K562 (cell line): Measurements from ENCODE around the gene FBXW2. TPM values are rescaled to one million over a fixed set of nuclear protein-coding genes. Genes with fewer than 3 reads are reported as not detected.

Experiments used
- CBX3 ChIP-seq, 2 experiments: IDR thresholded peaks; 1 replicate in 1 of 2; 2 replicates in 1 of 2; pipeline ENCODE4 v1.6.1; 2012; ENCODE audit warnings: inconsistent platforms in 2 of 2, low read length in 2 of 2, borderline replicate concordance in 1 of 2, control low read depth in 1 of 2
- DACH1 ChIP-seq: fragments of 450-650 bp; IDR thresholded peaks from 2 replicates; pipeline ENCODE4 v1.6.1; 2018; ENCODE audit not compliant: partially characterized antibody
- HDAC8 ChIP-seq: fragments of 450-650 bp; IDR thresholded peaks from 2 replicates; pipeline ENCODE4 v1.6.1; 2016; ENCODE audit warnings: mild to moderate bottlenecking, missing genetic modification characterization, moderate library complexity, missing compliant biosample characterization
- KDM2B ChIP-seq: fragments of 250-450 bp; sonication (Bioruptor Pico); IDR thresholded peaks from 2 replicates; pipeline ENCODE4 v1.8.0; 2021; ENCODE audit warnings: mild to moderate bottlenecking, moderate library complexity
- MAFG ChIP-seq: fragments of 450-650 bp; conservative IDR thresholded peaks from 2 replicates; pipeline ENCODE4 v1.6.1; 2016; ENCODE audit warnings: missing genetic modification characterization, missing compliant biosample characterization
- MEF2A ChIP-seq: IDR thresholded peaks from 2 replicates; pipeline ENCODE4 v1.6.1; 2011; ENCODE audit warnings: low read depth, mild to moderate bottlenecking, low read length, moderate library complexity; ENCODE audit not compliant: control insufficient read depth
- NFXL1 ChIP-seq: fragments of 450-650 bp; formaldehyde crosslinking; IDR thresholded peaks from 2 replicates; pipeline ENCODE4 v1.4.0; 2021; ENCODE audit warnings: mild to moderate bottlenecking
- NR3C1 ChIP-seq: sonication (generic); formaldehyde crosslinking; IDR thresholded peaks from 2 replicates; pipeline ENCODE4 v1.8.1; 2022; ENCODE audit warnings: missing genetic modification reagents
- SMAD1 ChIP-seq: fragments of 150-350 bp; IDR thresholded peaks from 2 replicates; pipeline ENCODE4 v1.6.1; 2014; ENCODE audit warnings: low read length, low read depth; ENCODE audit not compliant: partially characterized antibody
- SMC3 ChIP-seq: conservative IDR thresholded peaks from 2 replicates; pipeline ENCODE4 v1.6.1; 2011; ENCODE audit warnings: low read depth, low read length, improper control_type of control experiment; ENCODE audit not compliant: insufficient read depth
- SRSF3 ChIP-seq: fragments of 200-400 bp; formaldehyde crosslinking; IDR thresholded peaks from 2 replicates; pipeline ENCODE4 v1.6.1; 2016; ENCODE audit warnings: mild to moderate bottlenecking, low read length, moderate library complexity; ENCODE audit not compliant: insufficient read depth
- SRSF7 ChIP-seq: fragments of 200-400 bp; formaldehyde crosslinking; optimal IDR thresholded peaks from 2 replicates; pipeline ENCODE3; 2017; ENCODE audit warnings: mild to moderate bottlenecking, low read depth, low read length
- TGIF2 ChIP-seq: sonication (generic); formaldehyde crosslinking; IDR thresholded peaks from 2 replicates; pipeline ENCODE4 v1.8.1; 2022; ENCODE audit warnings: mild to moderate bottlenecking, missing genetic modification reagents, moderate library complexity
- ZFX ChIP-seq: sonication (generic); formaldehyde crosslinking; IDR thresholded peaks from 2 replicates; pipeline ENCODE4 v1.8.0; 2022; ENCODE audit warnings: mild to moderate bottlenecking, missing genetic modification reagents, moderate library complexity
- ZNF121 ChIP-seq: sonication (generic); formaldehyde crosslinking; conservative IDR thresholded peaks from 2 replicates; pipeline ENCODE4 v1.8.0; 2022; ENCODE audit warnings: missing genetic modification reagents
- ZNF146 ChIP-seq: IDR thresholded peaks from one replicate; pipeline ENCODE4 v1.6.1; 2018; ENCODE audit warnings: missing compliant biosample characterization; ENCODE audit not compliant: unreplicated experiment
- ZNF224 ChIP-seq: sonication (generic); formaldehyde crosslinking; IDR thresholded peaks from 2 replicates; pipeline ENCODE4 v1.8.0; 2022; ENCODE audit warnings: mild to moderate bottlenecking, missing genetic modification reagents
- ZNF24 ChIP-seq: fragments of 450-650 bp; IDR thresholded peaks from 2 replicates; pipeline ENCODE4 v1.6.1; 2016
- ZNF507 ChIP-seq: conservative IDR thresholded peaks from 2 replicates; pipeline ENCODE4 v1.6.1; 2017; ENCODE audit warnings: missing genetic modification characterization, missing compliant biosample characterization
- ZNF766 ChIP-seq: fragments of 200-800 bp; sonication (Bioruptor generic); conservative IDR thresholded peaks from 2 replicates; pipeline ENCODE4 v1.6.1; 2016; ENCODE audit warnings: missing genetic modification characterization, missing compliant biosample characterization
- polyA plus RNA-seq, 8 experiments: library from polyadenylated mRNA; depleted of rRNA in 4 of 8; stranded (reverse) in 5 of 8; unstranded in 3 of 8; fragments of >200 nt; fragmentation: Nextera tagmentation in 2 of 8; fragmentation: Illumina TruSeq in 1 of 8; extraction: Ambion mirVana in 2 of 8; extraction: Trizol in 1 of 8; gene quantifications; 2 replicates each; pipeline versions ENCODE4 v1.2.1 to v1.2.3, GENCODE V29; 2011 to 2014; ENCODE audit warnings: inconsistent platforms in 1 of 8, missing spikeins in 1 of 8
- total RNA-seq, 7 experiments: library from RNA; depleted of rRNA in 6 of 7; stranded (reverse); fragments of >200 nt in 6 of 7; fragmentation: Illumina TruSeq in 2 of 7; extraction: Trizol in 2 of 7; gene quantifications; 2 replicates each; pipeline versions ENCODE4 v1.2.1 to v1.2.3, GENCODE V29; 2011 to 2021; ENCODE audit warnings: low replicate concordance in 1 of 7
- TF ChIP-seq, protein P1 (sequence below): sonication (generic); formaldehyde crosslinking; IDR thresholded peaks from 2 replicates; pipeline ENCODE4 v1.8.0; 2023; ENCODE audit warnings: mild to moderate bottlenecking, missing genetic modification reagents
- TF ChIP-seq, protein P2 (sequence below), 3 experiments: IDR thresholded peaks in 2 of 3; conservative IDR thresholded peaks in 1 of 3; 2 replicates each; pipeline ENCODE4 v1.5.1; 2011 to 2012; ENCODE audit warnings: low read length in 3 of 3, mild to moderate bottlenecking in 3 of 3, control low read depth in 2 of 3, improper control_type of control experiment in 1 of 3, inconsistent platforms in 1 of 3, low read depth in 1 of 3, mixed read lengths in 1 of 3, moderate library complexity in 1 of 3; ENCODE audit not compliant: insufficient read depth in 2 of 3
- TF ChIP-seq, protein P3 (sequence below), 2 experiments: IDR thresholded peaks; 2 replicates each; pipeline ENCODE4 v1.6.1; 2012; ENCODE audit warnings: improper control_type of control experiment in 2 of 2, low read depth in 2 of 2, low read length in 2 of 2, borderline replicate concordance in 1 of 2
- TF ChIP-seq, protein P4 (sequence below): sonication (generic); formaldehyde crosslinking; IDR thresholded peaks from 2 replicates; pipeline ENCODE4 v1.5.0; 2020; ENCODE audit warnings: missing genetic modification reagents

FBXW2 gene
- total and polyA plus RNA-seq, 9 of the 15 experiments (the other 6 are each of a cell fraction or from before 2014, with no cell fraction given) = 2.5 to 57.8 (median 28.1) TPM

DNA sequence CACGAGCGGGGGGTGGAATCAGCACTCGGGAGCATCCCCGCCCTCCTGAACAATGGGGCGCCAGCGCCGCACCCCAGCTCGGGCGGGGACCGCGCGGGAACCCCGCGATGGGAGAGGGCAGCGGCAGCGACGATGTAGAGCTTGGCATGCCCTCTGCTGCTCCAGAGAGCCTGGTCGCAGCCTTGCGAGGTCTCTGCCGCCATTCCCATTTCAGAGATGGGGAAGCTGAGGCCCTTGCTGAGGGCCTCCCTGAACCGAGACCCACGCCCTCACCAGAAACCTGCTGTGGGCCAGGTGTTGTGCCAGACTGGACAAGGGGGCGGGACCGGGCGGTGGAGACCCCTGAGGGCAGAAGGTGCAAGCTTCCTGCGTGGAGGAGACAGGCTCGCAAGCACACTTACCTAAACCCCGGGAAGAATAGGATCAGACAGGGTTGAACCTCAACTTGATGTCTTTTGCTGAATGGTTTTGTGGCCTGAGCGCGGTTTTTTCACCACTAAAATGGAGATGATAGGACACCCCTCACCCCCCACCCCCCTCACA, 78.3 kb downstream of the FBXW2 start (continued):
- TF ChIP-seq TGIF2 (no peak), ZNF766 (CRISPR knock-in tag) (no peak), ZNF24 (peak; percentile 63; the same call in 1 of the 2 replicates), SRSF7 (no peak), CBX3 (IDR thresholded peaks at IDR 0.05; ENCODE audit: borderline replicate concordance in 1 of 2, low read length in 2 of 2) (peak in 1 of 2 experiments; percentile 79; a peak in 2 of 3 replicates), KDM2B (CRISPR knock-in tag) (no peak), ZNF121 (peak; percentile 24; the same call in 1 of the 2 replicates), MEF2A (no peak), DACH1 (peak; percentile 13), NR3C1 (CRISPR knock-in tag) (no peak), SRSF3 (no peak), ZNF507 (tag) (no peak), NFXL1 (CRISPR knock-in tag) (no peak), MAFG (tag) (no peak), HDAC8 (tag) (0 out of 2 replicates have a peak, but pooled peaks have one; percentile 6), ZNF224 (CRISPR knock-in tag) (no peak), SMAD1 (no peak), ZFX (CRISPR knock-in tag) (no peak), ZNF146 (CRISPR knock-in tag) (no peak), SMC3 (no peak)
- TF ChIP-seq, protein P1, sequence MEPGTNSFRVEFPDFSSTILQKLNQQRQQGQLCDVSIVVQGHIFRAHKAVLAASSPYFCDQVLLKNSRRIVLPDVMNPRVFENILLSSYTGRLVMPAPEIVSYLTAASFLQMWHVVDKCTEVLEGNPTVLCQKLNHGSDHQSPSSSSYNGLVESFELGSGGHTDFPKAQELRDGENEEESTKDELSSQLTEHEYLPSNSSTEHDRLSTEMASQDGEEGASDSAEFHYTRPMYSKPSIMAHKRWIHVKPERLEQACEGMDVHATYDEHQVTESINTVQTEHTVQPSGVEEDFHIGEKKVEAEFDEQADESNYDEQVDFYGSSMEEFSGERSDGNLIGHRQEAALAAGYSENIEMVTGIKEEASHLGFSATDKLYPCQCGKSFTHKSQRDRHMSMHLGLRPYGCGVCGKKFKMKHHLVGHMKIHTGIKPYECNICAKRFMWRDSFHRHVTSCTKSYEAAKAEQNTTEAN (CRISPR knock-in tag) = no peak
- TF ChIP-seq, protein P2, sequence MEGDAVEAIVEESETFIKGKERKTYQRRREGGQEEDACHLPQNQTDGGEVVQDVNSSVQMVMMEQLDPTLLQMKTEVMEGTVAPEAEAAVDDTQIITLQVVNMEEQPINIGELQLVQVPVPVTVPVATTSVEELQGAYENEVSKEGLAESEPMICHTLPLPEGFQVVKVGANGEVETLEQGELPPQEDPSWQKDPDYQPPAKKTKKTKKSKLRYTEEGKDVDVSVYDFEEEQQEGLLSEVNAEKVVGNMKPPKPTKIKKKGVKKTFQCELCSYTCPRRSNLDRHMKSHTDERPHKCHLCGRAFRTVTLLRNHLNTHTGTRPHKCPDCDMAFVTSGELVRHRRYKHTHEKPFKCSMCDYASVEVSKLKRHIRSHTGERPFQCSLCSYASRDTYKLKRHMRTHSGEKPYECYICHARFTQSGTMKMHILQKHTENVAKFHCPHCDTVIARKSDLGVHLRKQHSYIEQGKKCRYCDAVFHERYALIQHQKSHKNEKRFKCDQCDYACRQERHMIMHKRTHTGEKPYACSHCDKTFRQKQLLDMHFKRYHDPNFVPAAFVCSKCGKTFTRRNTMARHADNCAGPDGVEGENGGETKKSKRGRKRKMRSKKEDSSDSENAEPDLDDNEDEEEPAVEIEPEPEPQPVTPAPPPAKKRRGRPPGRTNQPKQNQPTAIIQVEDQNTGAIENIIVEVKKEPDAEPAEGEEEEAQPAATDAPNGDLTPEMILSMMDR (IDR thresholded peaks at IDR 0.05 in 2 of 3, conservative IDR thresholded peaks at IDR 0.05 in 1 of 3; ENCODE audit: insufficient read depth in 2 of 3, low read depth in 1 of 3, low read length in 3 of 3) = no peak
- TF ChIP-seq, protein P3, sequence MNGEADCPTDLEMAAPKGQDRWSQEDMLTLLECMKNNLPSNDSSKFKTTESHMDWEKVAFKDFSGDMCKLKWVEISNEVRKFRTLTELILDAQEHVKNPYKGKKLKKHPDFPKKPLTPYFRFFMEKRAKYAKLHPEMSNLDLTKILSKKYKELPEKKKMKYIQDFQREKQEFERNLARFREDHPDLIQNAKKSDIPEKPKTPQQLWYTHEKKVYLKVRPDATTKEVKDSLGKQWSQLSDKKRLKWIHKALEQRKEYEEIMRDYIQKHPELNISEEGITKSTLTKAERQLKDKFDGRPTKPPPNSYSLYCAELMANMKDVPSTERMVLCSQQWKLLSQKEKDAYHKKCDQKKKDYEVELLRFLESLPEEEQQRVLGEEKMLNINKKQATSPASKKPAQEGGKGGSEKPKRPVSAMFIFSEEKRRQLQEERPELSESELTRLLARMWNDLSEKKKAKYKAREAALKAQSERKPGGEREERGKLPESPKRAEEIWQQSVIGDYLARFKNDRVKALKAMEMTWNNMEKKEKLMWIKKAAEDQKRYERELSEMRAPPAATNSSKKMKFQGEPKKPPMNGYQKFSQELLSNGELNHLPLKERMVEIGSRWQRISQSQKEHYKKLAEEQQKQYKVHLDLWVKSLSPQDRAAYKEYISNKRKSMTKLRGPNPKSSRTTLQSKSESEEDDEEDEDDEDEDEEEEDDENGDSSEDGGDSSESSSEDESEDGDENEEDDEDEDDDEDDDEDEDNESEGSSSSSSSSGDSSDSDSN (IDR thresholded peaks at IDR 0.05; ENCODE audit: borderline replicate concordance in 1 of 2, low read depth in 2 of 2, low read length in 2 of 2) = no peak
- TF ChIP-seq, protein P4, sequence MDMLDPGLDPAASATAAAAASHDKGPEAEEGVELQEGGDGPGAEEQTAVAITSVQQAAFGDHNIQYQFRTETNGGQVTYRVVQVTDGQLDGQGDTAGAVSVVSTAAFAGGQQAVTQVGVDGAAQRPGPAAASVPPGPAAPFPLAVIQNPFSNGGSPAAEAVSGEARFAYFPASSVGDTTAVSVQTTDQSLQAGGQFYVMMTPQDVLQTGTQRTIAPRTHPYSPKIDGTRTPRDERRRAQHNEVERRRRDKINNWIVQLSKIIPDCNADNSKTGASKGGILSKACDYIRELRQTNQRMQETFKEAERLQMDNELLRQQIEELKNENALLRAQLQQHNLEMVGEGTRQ (CRISPR knock-in tag) = no peak
